GM23248 (cell line): Measurements from ENCODE around the gene KCNQ5. TPM values are rescaled to one million over a fixed set of nuclear protein-coding genes. Genes with fewer than 3 reads are reported as not detected.

ENCODE experiments used
- DNase-seq: peaks from one replicate; pipeline ENCODE4 v3.0.0-alpha.2; 2015
- H2AFZ ChIP-seq: fragments of 200-600 bp; sonication (generic); 2 replicates; pipeline ENCODE4 v1.6.1; 2016; ENCODE audit warnings: antibody characterized with exemption
- H3F3A ChIP-seq: fragments of 200-600 bp; sonication (generic); 2 replicates; pipeline ENCODE4 v1.6.1; 2016; ENCODE audit warnings: mild to moderate bottlenecking, antibody characterized with exemption, mixed run types; ENCODE audit not compliant: insufficient read depth
- H3K27ac ChIP-seq: fragments of 200-600 bp; sonication (generic); 2 replicates; pipeline ENCODE4 v1.5.1; 2016; ENCODE audit warnings: mild to moderate bottlenecking
- H3K27me3 ChIP-seq: fragments of 200-600 bp; sonication (generic); replicated peaks from 2 replicates; pipeline ENCODE4 v1.6.1; 2016; ENCODE audit warnings: mild to moderate bottlenecking; ENCODE audit not compliant: insufficient read depth
- H3K36me3 ChIP-seq: fragments of 200-600 bp; sonication (generic); 2 replicates; pipeline ENCODE4 v1.6.1; 2016; ENCODE audit warnings: low read depth, mild to moderate bottlenecking
- H3K4me1 ChIP-seq: fragments of 200-600 bp; sonication (generic); 2 replicates; pipeline ENCODE4 v1.6.1; 2016; ENCODE audit warnings: mild to moderate bottlenecking; ENCODE audit not compliant: insufficient read depth
- H3K4me2 ChIP-seq: fragments of 200-600 bp; sonication (generic); one replicate; pipeline ENCODE4 v1.6.1; 2016; ENCODE audit warnings: mild to moderate bottlenecking; ENCODE audit not compliant: unreplicated experiment
- H3K4me3 ChIP-seq: fragments of 200-600 bp; sonication (generic); 2 replicates; pipeline ENCODE4 v1.5.1; 2016; ENCODE audit warnings: mild to moderate bottlenecking
- H3K79me2 ChIP-seq: fragments of 200-600 bp; sonication (generic); 2 replicates; pipeline ENCODE4 v1.6.1; 2016; ENCODE audit warnings: mild to moderate bottlenecking; ENCODE audit not compliant: insufficient read depth
- H3K9ac ChIP-seq: fragments of 200-600 bp; sonication (generic); 2 replicates; pipeline ENCODE4 v1.6.1; 2016; ENCODE audit warnings: mild to moderate bottlenecking
- H3K9me2 ChIP-seq: fragments of 200-600 bp; sonication (generic); 2 replicates; pipeline ENCODE4 v1.6.1; 2016; ENCODE audit warnings: mixed run types, mild to moderate bottlenecking, moderate library complexity; ENCODE audit not compliant: insufficient read depth
- H3K9me3 ChIP-seq: fragments of 200-600 bp; sonication (generic); one replicate; pipeline ENCODE4 v1.6.1; 2017; ENCODE audit warnings: low read depth
- H4K20me1 ChIP-seq: fragments of 200-600 bp; sonication (generic); 2 replicates; pipeline ENCODE4 v1.6.0; 2016; ENCODE audit not compliant: insufficient read depth
- EZH2 ChIP-seq: fragments of 200-600 bp; sonication (generic); IDR thresholded peaks from 2 replicates; pipeline ENCODE4 v1.6.1; 2018; ENCODE audit warnings: antibody characterized with exemption, mild to moderate bottlenecking; ENCODE audit not compliant: insufficient read depth, poor library complexity, severe bottlenecking
- EZH2phosphoT487 ChIP-seq: fragments of 200-600 bp; sonication (generic); IDR thresholded peaks from 2 replicates; pipeline ENCODE4 v1.6.1; 2018; ENCODE audit warnings: antibody characterized with exemption, moderate library complexity, mild to moderate bottlenecking, low read depth; ENCODE audit not compliant: insufficient read depth
- WGBS, 2 experiments: methylation state at CpG; one replicate each; pipeline ENCODE4 v1.1.6; 2015 to 2017; ENCODE audit warnings: low lambda C conversion rate in 2 of 2, low coverage in 1 of 2; ENCODE audit errors: missing lambda C conversion rate in 2 of 2; 5-methylcytosine and 5-hydroxymethylcytosine counted together
- in situ Hi-C: fragments of 300-500 bp; cut with MboI; formaldehyde crosslinking; loops from 2 replicates; pipeline ENCODE4 v1.15.0; 2020
- polyA plus RNA-seq: library from polyadenylated mRNA; unstranded; fragments of >200 nt; fragmentation: Nextera tagmentation; extraction: Ambion mirVana; gene quantifications from 2 replicates; pipeline ENCODE4 v1.2.1, GENCODE V29; 2016
- total RNA-seq: library from RNA; depleted of rRNA; stranded (reverse); fragments of >200 nt; shearing (Covaris generic); gene quantifications from 2 replicates; pipeline ENCODE4 v1.2.3, GENCODE V29; 2014

KCNQ5 gene
- total and polyA plus RNA-seq, 2 experiments from 2014 or later = 5.7 to 10.8 TPM

GRCh38 chr6:72863131-72863530 lies 241.3 kb downstream of the KCNQ5 start:
- Histone ChIP-seq H3K9me3 (no peaks in the 10 kb centered on the region), H3K9ac (no peak overlapping the region), H4K20me1 (no peaks in the 10 kb centered on the region), H3K4me3 (no peak overlapping the region), H3K27me3 (no peaks in the 10 kb centered on the region), H3K4me1 (peaks cover 63% of the 10 kb centered on the region), H3K36me3 (no peaks in the 10 kb centered on the region), H3K4me2 (peak overlapping the region; percentile 82), H2AFZ (no peak overlapping the region), H3F3A (peaks cover 62% of the 10 kb centered on the region), H3K9me2 (no peaks in the 10 kb centered on the region), H3K79me2 (peaks cover 14% of the 10 kb centered on the region; the same call in 1 of the 2 replicates), H3K27ac (peak overlapping the region; percentile 85; the same call in 1 of the 2 replicates)
- TF ChIP-seq EZH2phosphoT487 = no peak
- no peak for TF ChIP-seq EZH2
- WGBS, 2 experiments = 43 to 51% methylated on average over 1 of the region's 1 CpG
- in situ Hi-C loops = no loop called here
- DNase-seq = no peak

GRCh38 chr6:72864236-72864635 lies 242.4 kb downstream of the KCNQ5 start:
- in situ Hi-C loops = no loop called here
- no peak for TF ChIP-seq EZH2
- TF ChIP-seq EZH2phosphoT487 = no peak

GRCh38 chr6:72864799-72865198 lies 242.9 kb downstream of the KCNQ5 start:
- Histone ChIP-seq H3K27ac (peak overlapping the region; percentile 28; the same call in 1 of the 2 replicates), H3K9me3 (no peaks in the 10 kb centered on the region), H3K4me1 (peaks cover 62% of the 10 kb centered on the region), H3K36me3 (no peaks in the 10 kb centered on the region), H4K20me1 (no peaks in the 10 kb centered on the region), H3F3A (peaks cover 62% of the 10 kb centered on the region), H3K9ac (no peak overlapping the region), H3K79me2 (0 out of 2 replicates have a peak, but pooled peaks cover 9% of the 10 kb centered on the region), H3K4me2 (no peak overlapping the region), H3K4me3 (no peak overlapping the region), H3K27me3 (no peaks in the 10 kb centered on the region), H2AFZ (no peak overlapping the region), H3K9me2 (no peaks in the 10 kb centered on the region)
- in situ Hi-C loops = no loop called here
- DNase-seq = peak; percentile 9
- TF ChIP-seq EZH2phosphoT487 (no peak), EZH2 (no peak)

More at GRCh38 chr6:72864236-72864635, 242.4 kb downstream of the KCNQ5 start:
- no peak overlapping the region for H3K4me2 ChIP-seq
- H3K4me1 ChIP-seq = peaks cover 62% of the 10 kb centered on the region
- H3K79me2 ChIP-seq = peaks cover 14% of the 10 kb centered on the region; the same call in 1 of the 2 replicates
- H3K27ac ChIP-seq = no peak overlapping the region
- no peaks in the 10 kb centered on the region for H3K9me3 ChIP-seq
- no peak for DNase-seq
- H3K9ac ChIP-seq = no peak overlapping the region
- H2AFZ ChIP-seq = no peak overlapping the region
- no peaks in the 10 kb centered on the region for H3K9me2 ChIP-seq
- peaks cover 62% of the 10 kb centered on the region for H3F3A ChIP-seq
- WGBS, 2 experiments = 17 to 32% methylated on average over 1 of the region's 1 CpG
- no peaks in the 10 kb centered on the region for H4K20me1 ChIP-seq
- H3K36me3 ChIP-seq = no peaks in the 10 kb centered on the region
- H3K27me3 ChIP-seq = no peaks in the 10 kb centered on the region
- no peak overlapping the region for H3K4me3 ChIP-seq

DNA sequence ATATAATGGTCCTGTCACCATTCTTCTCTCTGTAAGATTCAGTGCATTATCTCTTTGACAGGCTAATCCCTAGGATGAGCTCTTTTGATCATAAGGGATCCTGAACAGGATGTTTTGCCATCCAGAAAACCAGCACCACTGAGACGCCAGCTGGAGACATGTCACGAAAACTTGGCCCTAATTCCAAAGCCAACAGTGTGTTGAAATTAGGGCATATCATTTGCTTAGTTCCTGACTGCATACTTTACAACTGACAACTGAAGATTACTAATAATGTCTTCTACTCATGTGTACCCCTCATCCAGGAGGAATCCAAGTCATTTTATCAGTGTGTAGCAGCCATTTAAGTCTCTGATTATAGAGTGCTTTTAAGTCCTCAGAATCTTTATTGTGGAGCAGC lies 243.6 kb downstream of the KCNQ5 start:
- in situ Hi-C loops = no loop called here
- peak; percentile 78 for DNase-seq
- peak overlapping the region; percentile 36 for H3K27ac ChIP-seq

DNA sequence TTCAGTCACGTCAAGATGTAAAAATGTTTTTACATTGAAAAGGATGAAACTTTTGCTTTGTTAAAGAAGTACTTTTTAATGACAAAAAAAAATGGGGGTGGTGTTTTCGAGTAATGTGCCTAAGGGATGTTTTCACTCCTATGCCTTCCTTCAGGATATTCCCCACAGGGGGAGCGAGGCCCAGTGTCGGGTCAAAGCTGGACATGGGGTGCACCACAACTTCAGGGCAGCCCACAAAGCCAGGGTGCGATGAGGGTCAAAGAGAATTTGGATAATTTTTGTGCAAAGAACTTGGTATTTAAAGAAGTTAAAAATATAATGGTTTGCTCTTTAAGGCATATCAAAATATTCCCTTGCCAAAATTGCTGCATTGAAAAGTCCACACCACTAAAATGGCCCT lies 247.8 kb downstream of the KCNQ5 start:
- Histone ChIP-seq H3F3A (peaks cover 23% of the 10 kb centered on the region), H3K79me2 (peaks cover 7% of the 10 kb centered on the region; the same call in 1 of the 2 replicates), H3K9me2 (no peaks in the 10 kb centered on the region), H3K9ac (no peak overlapping the region), H4K20me1 (no peaks in the 10 kb centered on the region), H3K4me2 (no peak overlapping the region), H3K27me3 (no peaks in the 10 kb centered on the region), H3K27ac (no peak overlapping the region), H3K4me3 (no peak overlapping the region), H3K9me3 (no peaks in the 10 kb centered on the region), H2AFZ (no peak overlapping the region), H3K4me1 (peaks cover 24% of the 10 kb centered on the region), H3K36me3 (no peaks in the 10 kb centered on the region)
- WGBS, 2 experiments = 95 to 97% methylated on average over 5 of the region's 5 CpGs
- in situ Hi-C loops = no loop called here
- TF ChIP-seq EZH2phosphoT487 = no peak
- no peak for TF ChIP-seq EZH2
- DNase-seq = no peak

More for the DNA sequence above, 243.6 kb downstream of the KCNQ5 start:
- WGBS, 2 experiments = 2% methylated on average over 2 of the region's 2 CpGs
- Histone ChIP-seq H4K20me1 (no peaks in the 10 kb centered on the region), H3K9me3 (no peaks in the 10 kb centered on the region), H3K4me3 (no peak overlapping the region), H3K4me2 (peak overlapping the region; percentile 67), H3K27me3 (no peaks in the 10 kb centered on the region), H3K36me3 (no peaks in the 10 kb centered on the region), H3K9me2 (no peaks in the 10 kb centered on the region), H3F3A (peaks cover 62% of the 10 kb centered on the region), H3K79me2 (0 out of 2 replicates have a peak, but pooled peaks cover 4% of the 10 kb centered on the region), H2AFZ (no peak overlapping the region), H3K4me1 (peaks cover 58% of the 10 kb centered on the region), H3K9ac (no peak overlapping the region)
- TF ChIP-seq EZH2 (no peak), EZH2phosphoT487 (no peak)
